ENCODE data around the gene FBXO17. TPM values are rescaled to one million over a fixed set of nuclear protein-coding genes. Genes with fewer than 3 reads are reported as not detected.
"Not testable (repeated sequence)": the region's sequence is repeated elsewhere in the genome, so short reads cannot be mapped to it uniquely, and the experiment has no call there.

Gene FBXO17
- total and polyA plus RNA-seq, 5 donors from 2014 or later = 0.14 to 0.30 TPM; not detected in 3

GRCh38 chr19:39008137-39008536 is 32.6 kb upstream of the FBXO17 start:
- no peaks in the 10 kb centered on the region for H3K27me3 ChIP-seq (ENCODE audit: control insufficient read depth, insufficient read depth, low read length)
- Mint-ChIP-seq H3K27me3 (peaks cover 16% of the 10 kb centered on the region), H3K27ac (no peak overlapping the region), H3K4me1 (peaks cover 0 to 2% (median 0%) of the 10 kb centered on the region in 4 donors), H3K9me3 (no peaks in the 10 kb centered on the region), H3K4me3 (no peak overlapping the region), H3K36me3 (no peaks in the 10 kb centered on the region)
- H3K27ac ChIP-seq (ENCODE audit: insufficient read depth, low read length, poor library complexity, severe bottlenecking) = no peak overlapping the region
- H3K4me3 ChIP-seq (ENCODE audit: low read depth, low read length) = no peak overlapping the region
- H3K36me3 ChIP-seq (ENCODE audit: control insufficient read depth, insufficient read depth, low read length) = no peaks in the 10 kb centered on the region
- DNase-seq (no peak), ATAC-seq (ENCODE audit: low read depth in 2 of 2) (no peak)
- H3K9me3 ChIP-seq (ENCODE audit: control insufficient read depth in 2 of 2, low read length in 2 of 2) = no peaks in the 10 kb centered on the region
- H3K4me1 ChIP-seq (ENCODE audit: control insufficient read depth, insufficient read depth, low read length, poor library complexity, severe bottlenecking) = no peaks in the 10 kb centered on the region

- no peak for DNase-seq
- no peak for ATAC-seq (ENCODE audit: low read depth in 2 of 2)
- peaks cover 0 to 2% (median 0%) of the 10 kb centered on the region in 4 donors for H3K4me1 Mint-ChIP-seq
- Histone ChIP-seq H3K4me1 (ENCODE audit: control insufficient read depth, insufficient read depth, low read length, poor library complexity, severe bottlenecking) (no peaks in the 10 kb centered on the region), H3K9me3 (ENCODE audit: control insufficient read depth in 2 of 2, low read length in 2 of 2) (no peaks in the 10 kb centered on the region), H3K27ac (ENCODE audit: insufficient read depth, low read length, poor library complexity, severe bottlenecking) (no peak overlapping the region), H3K36me3 (ENCODE audit: control insufficient read depth, insufficient read depth, low read length) (no peaks in the 10 kb centered on the region), H3K4me3 (ENCODE audit: low read depth, low read length) (no peak overlapping the region), H3K27me3 (ENCODE audit: control insufficient read depth, insufficient read depth, low read length) (no peaks in the 10 kb centered on the region)
- no peak overlapping the region for H3K27ac Mint-ChIP-seq
- no peaks in the 10 kb centered on the region for H3K9me3 Mint-ChIP-seq
- no peaks in the 10 kb centered on the region for H3K36me3 Mint-ChIP-seq
- H3K4me3 Mint-ChIP-seq = no peak overlapping the region
- peaks cover 16% of the 10 kb centered on the region for H3K27me3 Mint-ChIP-seq
These were observed 31.6 kb upstream of the FBXO17 start for GRCh38 chr19:39007096-39007495.

DNA sequence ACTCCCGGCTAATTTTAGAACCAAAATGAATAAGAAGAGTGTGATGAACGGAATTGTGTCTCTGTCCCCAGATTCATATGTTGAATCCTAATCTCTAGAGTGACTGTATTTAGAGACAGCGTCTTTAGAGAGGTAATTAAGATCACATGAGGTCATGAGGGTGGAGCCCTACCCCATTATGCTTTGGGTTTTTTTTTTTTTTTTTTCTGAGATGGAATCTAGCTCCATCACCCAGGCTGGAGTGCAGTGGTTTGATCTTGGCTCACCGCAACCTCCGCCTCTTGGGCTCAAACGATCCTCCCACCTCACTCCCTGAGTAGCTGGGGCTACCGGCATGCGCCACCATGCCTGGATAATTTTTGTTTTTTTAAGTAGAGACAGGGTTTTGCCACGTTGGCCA is 28.9 kb upstream of the FBXO17 start:
- Histone ChIP-seq H3K27ac (ENCODE audit: insufficient read depth, low read length, poor library complexity, severe bottlenecking) (no peak overlapping the region), H3K4me3 (ENCODE audit: low read depth, low read length) (no peak overlapping the region), H3K36me3 (ENCODE audit: control insufficient read depth, insufficient read depth, low read length) (no peaks in the 10 kb centered on the region), H3K9me3 (ENCODE audit: control insufficient read depth in 2 of 2, low read length in 2 of 2) (no peaks in the 10 kb centered on the region), H3K27me3 (ENCODE audit: control insufficient read depth, insufficient read depth, low read length) (no peaks in the 10 kb centered on the region), H3K4me1 (ENCODE audit: control insufficient read depth, insufficient read depth, low read length, poor library complexity, severe bottlenecking) (no peaks in the 10 kb centered on the region)
- Mint-ChIP-seq H3K36me3 (no peaks in the 10 kb centered on the region), H3K27ac (no peak overlapping the region), H3K4me1 (peaks cover 0 to 2% (median 0%) of the 10 kb centered on the region in 4 donors), H3K27me3 (peaks cover 12% of the 10 kb centered on the region), H3K9me3 (no peaks in the 10 kb centered on the region), H3K4me3 (no peak overlapping the region)
- no peak for DNase-seq
- no peak for ATAC-seq (ENCODE audit: low read depth in 2 of 2)

- Mint-ChIP-seq H3K27ac (no peak overlapping the region), H3K9me3 (no peaks in the 10 kb centered on the region), H3K4me1 (peaks cover 0 to 2% (median 0%) of the 10 kb centered on the region in 4 donors), H3K27me3 (peaks cover 12% of the 10 kb centered on the region), H3K4me3 (no peak overlapping the region), H3K36me3 (no peaks in the 10 kb centered on the region)
- ATAC-seq (ENCODE audit: low read depth in 2 of 2) (no peak), DNase-seq (no peak)
- H3K27ac ChIP-seq (ENCODE audit: insufficient read depth, low read length, poor library complexity, severe bottlenecking) = no peak overlapping the region
- no peaks in the 10 kb centered on the region for H3K4me1 ChIP-seq (ENCODE audit: control insufficient read depth, insufficient read depth, low read length, poor library complexity, severe bottlenecking)
- no peaks in the 10 kb centered on the region for H3K9me3 ChIP-seq (ENCODE audit: control insufficient read depth in 2 of 2, low read length in 2 of 2)
- no peak overlapping the region for H3K4me3 ChIP-seq (ENCODE audit: low read depth, low read length)
- no peaks in the 10 kb centered on the region for H3K36me3 ChIP-seq (ENCODE audit: control insufficient read depth, insufficient read depth, low read length)
- H3K27me3 ChIP-seq (ENCODE audit: control insufficient read depth, insufficient read depth, low read length) = no peaks in the 10 kb centered on the region
These were observed 28.3 kb upstream of the FBXO17 start for GRCh38 chr19:39003796-39004195.

GRCh38 chr19:39003188-39003587 is 27.6 kb upstream of the FBXO17 start:
- Mint-ChIP-seq H3K27me3 (peaks cover 12% of the 10 kb centered on the region), H3K27ac (no peak overlapping the region), H3K4me1 (peaks cover 0 to 2% (median 0%) of the 10 kb centered on the region in 4 donors), H3K4me3 (no peak overlapping the region), H3K9me3 (no peaks in the 10 kb centered on the region), H3K36me3 (no peaks in the 10 kb centered on the region)
- Histone ChIP-seq H3K4me1 (ENCODE audit: control insufficient read depth, insufficient read depth, low read length, poor library complexity, severe bottlenecking) (no peaks in the 10 kb centered on the region), H3K9me3 (ENCODE audit: control insufficient read depth in 2 of 2, low read length in 2 of 2) (no peaks in the 10 kb centered on the region), H3K27ac (ENCODE audit: insufficient read depth, low read length, poor library complexity, severe bottlenecking) (no peak overlapping the region), H3K27me3 (ENCODE audit: control insufficient read depth, insufficient read depth, low read length) (no peaks in the 10 kb centered on the region), H3K36me3 (ENCODE audit: control insufficient read depth, insufficient read depth, low read length) (no peaks in the 10 kb centered on the region), H3K4me3 (ENCODE audit: low read depth, low read length) (no peak overlapping the region)
- DNase-seq = no peak
- ATAC-seq (ENCODE audit: low read depth in 2 of 2) = no peak

DNA sequence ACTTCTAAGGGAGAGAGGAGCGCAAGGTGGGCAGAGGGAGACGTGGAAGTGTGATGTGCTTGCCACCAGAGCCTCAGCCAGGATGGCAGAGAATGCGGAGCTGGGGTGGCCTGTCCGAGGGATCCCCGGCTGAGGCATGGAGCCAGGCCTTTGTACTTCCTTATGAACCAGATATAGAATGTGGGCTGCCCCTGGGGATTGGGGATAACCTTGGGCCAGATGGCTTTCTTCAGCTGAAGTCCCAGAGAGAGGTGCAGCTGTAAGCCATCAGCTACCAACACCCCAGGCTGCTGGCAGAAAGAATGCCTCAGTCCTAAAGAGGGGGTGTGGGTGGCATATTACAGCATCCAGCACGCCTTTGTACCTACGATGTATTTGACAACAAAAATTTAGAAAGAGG is 25.5 kb upstream of the FBXO17 start:
- Mint-ChIP-seq H3K36me3 (no peaks in the 10 kb centered on the region), H3K27ac (no peak overlapping the region), H3K9me3 (peaks cover 0 to 2% (median 0%) of the 10 kb centered on the region in 7 donors), H3K4me1 (no peaks in the 10 kb centered on the region), H3K4me3 (no peak overlapping the region), H3K27me3 (peaks cover 7% of the 10 kb centered on the region)
- no peaks in the 10 kb centered on the region for H3K36me3 ChIP-seq (ENCODE audit: control insufficient read depth, insufficient read depth, low read length)
- no peak for ATAC-seq (ENCODE audit: low read depth in 2 of 2)
- H3K4me1 ChIP-seq (ENCODE audit: control insufficient read depth, insufficient read depth, low read length, poor library complexity, severe bottlenecking) = no peaks in the 10 kb centered on the region
- H3K27me3 ChIP-seq (ENCODE audit: control insufficient read depth, insufficient read depth, low read length) = no peaks in the 10 kb centered on the region
- H3K9me3 ChIP-seq (ENCODE audit: control insufficient read depth in 2 of 2, low read length in 2 of 2) = no peaks in the 10 kb centered on the region
- H3K27ac ChIP-seq (ENCODE audit: insufficient read depth, low read length, poor library complexity, severe bottlenecking) = no peak overlapping the region
- no peak for DNase-seq
- no peak overlapping the region for H3K4me3 ChIP-seq (ENCODE audit: low read depth, low read length)

GRCh38 chr19:38997576-38997975 is 22.0 kb upstream of the FBXO17 start:
- not testable (repeated sequence) for H3K27me3 Mint-ChIP-seq; H3K9me3 Mint-ChIP-seq; H3K4me3 ChIP-seq (ENCODE audit: low read depth, low read length); H3K27ac ChIP-seq (ENCODE audit: insufficient read depth, low read length, poor library complexity, severe bottlenecking); H3K9me3 ChIP-seq (ENCODE audit: control insufficient read depth in 2 of 2, low read length in 2 of 2); H3K4me3 Mint-ChIP-seq; DNase-seq; H3K4me1 ChIP-seq (ENCODE audit: control insufficient read depth, insufficient read depth, low read length, poor library complexity, severe bottlenecking); H3K27ac Mint-ChIP-seq; H3K36me3 ChIP-seq (ENCODE audit: control insufficient read depth, insufficient read depth, low read length); H3K36me3 Mint-ChIP-seq; ATAC-seq (ENCODE audit: low read depth in 2 of 2); H3K4me1 Mint-ChIP-seq; H3K27me3 ChIP-seq (ENCODE audit: control insufficient read depth, insufficient read depth, low read length)

DNA sequence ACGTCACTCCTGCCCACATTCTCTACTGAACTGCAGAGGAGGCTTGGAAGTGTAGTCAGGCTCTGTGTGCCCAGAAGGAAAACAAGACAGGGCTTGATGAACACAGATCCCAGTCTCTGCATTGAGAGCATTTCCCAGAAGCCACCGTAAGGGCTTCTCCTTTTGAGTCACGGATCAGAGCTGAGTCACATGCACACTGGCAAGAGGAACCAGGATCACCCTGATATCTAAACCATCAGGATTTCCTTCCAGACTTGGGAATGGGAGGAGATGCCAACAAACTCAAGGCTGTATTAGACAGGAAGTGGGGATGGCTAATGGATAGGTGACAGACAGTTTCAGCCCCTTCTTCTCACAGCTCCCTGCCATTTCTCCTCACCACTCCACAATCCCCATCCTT is 17.7 kb upstream of the FBXO17 start:
- no peaks in the 10 kb centered on the region for H3K4me1 Mint-ChIP-seq
- H3K27me3 Mint-ChIP-seq = peaks cover 26% of the 10 kb centered on the region

More for the DNA sequence above, 17.7 kb upstream of the FBXO17 start:
- H3K9me3 Mint-ChIP-seq = peaks cover 0 to 8% (median 0%) of the 10 kb centered on the region in 7 donors
- DNase-seq = no peak
- no peaks in the 10 kb centered on the region for H3K36me3 Mint-ChIP-seq
- no peaks in the 10 kb centered on the region for H3K27me3 ChIP-seq (ENCODE audit: control insufficient read depth, insufficient read depth, low read length)
- no peak overlapping the region for H3K27ac ChIP-seq (ENCODE audit: insufficient read depth, low read length, poor library complexity, severe bottlenecking)
- H3K9me3 ChIP-seq (ENCODE audit: control insufficient read depth in 2 of 2, low read length in 2 of 2) = peaks cover 0 to 4% of the 10 kb centered on the region in 2 experiments
- no peak overlapping the region for H3K4me3 ChIP-seq (ENCODE audit: low read depth, low read length)
- ATAC-seq (ENCODE audit: low read depth in 2 of 2) = no peak
- H3K36me3 ChIP-seq (ENCODE audit: control insufficient read depth, insufficient read depth, low read length) = no peaks in the 10 kb centered on the region
- no peak overlapping the region for H3K27ac Mint-ChIP-seq
- no peaks in the 10 kb centered on the region for H3K4me1 ChIP-seq (ENCODE audit: control insufficient read depth, insufficient read depth, low read length, poor library complexity, severe bottlenecking)
- no peak overlapping the region for H3K4me3 Mint-ChIP-seq

Data from CD4-positive, CD25-positive, alpha-beta regulatory T cell (primary cell).